HG03521 (cell line): ENCODE results near the gene TMEM200A.
A peak's percentile ranks its signal among the peaks of the same experiment; 100 is the strongest.
"Not testable (repeated sequence)": the region's sequence is repeated elsewhere in the genome, so short reads cannot be mapped to it uniquely, and the experiment has no call there.

Experiments
- ATAC-seq: cut with Tn5 transposase; IDR thresholded peaks from one replicate; pipeline ENCODE4 v1.9.1; 2021; ENCODE audit warnings: mild to moderate bottlenecking, moderate library complexity; ENCODE audit not compliant: unreplicated experiment

The TMEM200A gene

GRCh38 chr6:130365166-130366106 lies at the start of gene TMEM200A:
TMEM200A (plus strand) TSS chr6:130366017; CDS start chr6:130440423, 74,406 bp downstream.
- peak; percentile 44 for ATAC-seq

GRCh38 chr6:130320908-130321307 lies 44.9 kb upstream of the TMEM200A start:
- no peak for ATAC-seq

- ATAC-seq = no peak
These were observed 43.0 kb upstream of the TMEM200A start for GRCh38 chr6:130322673-130323268.

GRCh38 chr6:130324657-130325056 lies 41.2 kb upstream of the TMEM200A start:
- ATAC-seq = no peak

- ATAC-seq = no peak
These were observed 39.3 kb upstream of the TMEM200A start for GRCh38 chr6:130326496-130326895.

GRCh38 chr6:130337534-130337933 lies 28.3 kb upstream of the TMEM200A start:
- ATAC-seq = no peak

- not testable (repeated sequence) for ATAC-seq
These were observed 19.5 kb upstream of the TMEM200A start for GRCh38 chr6:130346324-130346723.

- no peak for ATAC-seq
These were observed 11.5 kb upstream of the TMEM200A start for GRCh38 chr6:130354322-130354721.

- no peak for ATAC-seq
These were observed 10.2 kb upstream of the TMEM200A start for GRCh38 chr6:130355572-130355971.

GRCh38 chr6:130357436-130357835 lies 8.4 kb upstream of the TMEM200A start:
- no peak for ATAC-seq

GRCh38 chr6:130359736-130360135 lies 6.1 kb upstream of the TMEM200A start:
- ATAC-seq = no peak

GRCh38 chr6:130362128-130362527 lies 3.7 kb upstream of the TMEM200A start:
- ATAC-seq = no peak

- ATAC-seq = no peak
These were observed 1.5 kb upstream of the TMEM200A start for GRCh38 chr6:130364224-130364780.

- no peak for ATAC-seq
These were observed 539 bp downstream of the TMEM200A start for GRCh38 chr6:130366107-130367005.

GRCh38 chr6:130367767-130368166 lies 1.9 kb downstream of the TMEM200A start:
- no peak for ATAC-seq

GRCh38 chr6:130368576-130368975 lies 2.8 kb downstream of the TMEM200A start:
- ATAC-seq = no peak

GRCh38 chr6:130369831-130370230 lies 4.0 kb downstream of the TMEM200A start:
- ATAC-seq = no peak

- ATAC-seq = no peak
These were observed 6.2 kb downstream of the TMEM200A start for GRCh38 chr6:130371921-130372420.

- no peak for ATAC-seq
These were observed 7.0 kb downstream of the TMEM200A start for GRCh38 chr6:130372786-130373185.

- no peak for ATAC-seq
These were observed 8.2 kb downstream of the TMEM200A start for GRCh38 chr6:130373992-130374391.

- ATAC-seq = no peak
These were observed 11.1 kb downstream of the TMEM200A start for GRCh38 chr6:130376936-130377335.
